C1 segment of cervical spinal cord (tissue), 14 donors: ENCODE data around the gene ADARB2.
A peak's percentile ranks its signal among the peaks of the same experiment; 100 is the strongest.

Source experiments
- DNase-seq, 14 donors: peaks; one replicate each; lab custom pipeline; 2025; lab: John Stamatoyannopoulos, UW

The ADARB2 gene

GRCh38 chr10:1374511-1375345 lies 362.6 kb downstream of the ADARB2 start:
- DNase-seq, result no peak

GRCh38 chr10:1373287-1373686 lies 364.0 kb downstream of the ADARB2 start:
- no peak for DNase-seq

GRCh38 chr10:1372212-1372611 lies 365.1 kb downstream of the ADARB2 start:
- DNase-seq, result no peak

- no peak for DNase-seq
These were observed 367.0 kb downstream of the ADARB2 start for GRCh38 chr10:1370298-1370697.

- DNase-seq, result no peak
These were observed 367.7 kb downstream of the ADARB2 start for GRCh38 chr10:1369665-1370064.

- no peak for DNase-seq
These were observed 368.1 kb downstream of the ADARB2 start for GRCh38 chr10:1369197-1369596.

GRCh38 chr10:1368842-1369171 lies 368.5 kb downstream of the ADARB2 start:
- DNase-seq, result peak in 1 of 14 donors; percentile 23

GRCh38 chr10:1367938-1368841 lies 369.1 kb downstream of the ADARB2 start:
- peak in 1 of 14 donors; percentile 23 for DNase-seq

GRCh38 chr10:1366811-1367425 lies 370.4 kb downstream of the ADARB2 start:
- no peak for DNase-seq

GRCh38 chr10:1366322-1366691 lies 371.0 kb downstream of the ADARB2 start:
- DNase-seq, result no peak

GRCh38 chr10:1365540-1366321 lies 371.6 kb downstream of the ADARB2 start:
- no peak for DNase-seq

GRCh38 chr10:1364151-1364910 lies 373.0 kb downstream of the ADARB2 start:
- DNase-seq, result no peak

- DNase-seq, result no peak
These were observed 373.7 kb downstream of the ADARB2 start for GRCh38 chr10:1363446-1364121.

GRCh38 chr10:1362589-1363445 lies 374.5 kb downstream of the ADARB2 start:
- no peak for DNase-seq

- no peak for DNase-seq
These were observed 375.8 kb downstream of the ADARB2 start for GRCh38 chr10:1361411-1362105.

GRCh38 chr10:1360558-1361164 lies 376.7 kb downstream of the ADARB2 start:
- DNase-seq, result no peak

GRCh38 chr10:1360011-1360557 lies 377.2 kb downstream of the ADARB2 start:
- DNase-seq, result no peak

- DNase-seq, result no peak
These were observed 377.7 kb downstream of the ADARB2 start for GRCh38 chr10:1359626-1359955.
